Activated naive CD8-positive, alpha-beta T cell treated with anti-CD3 and anti-CD28 coated beads, Interleukin-2, amount 10 ng/mL, durations not matched to agents 7 days and 5 days (primary cell): ENCODE results near the gene SSUH2. TPM values are rescaled to one million over a fixed set of nuclear protein-coding genes. Genes with fewer than 3 reads are reported as not detected.

Experiments used
- total RNA-seq, 2 experiments: library from RNA; stranded (reverse); gene quantifications; one replicate each; pipeline ENCODE4 v1.2.3, GENCODE V29; 2021

The SSUH2 gene
- total RNA-seq, 2 experiments from 2014 or later = not detected

Other genes starting within 250 kb of the SSUH2 start
- gene LMCD1, start 143.0 kb downstream of the SSUH2 start, total RNA-seq = under 1 TPM; 0.31 to 0.69 TPM
- not detected for gene CAV3, start 89.0 kb upstream of the SSUH2 start, total RNA-seq
- gene OXTR, start 124.8 kb upstream of the SSUH2 start, total RNA-seq = under 1 TPM; 0.42 to 0.45 TPM